ENCODE data around the gene TPBGL. TPM values are rescaled to one million over a fixed set of nuclear protein-coding genes. Genes with fewer than 3 reads are reported as not detected.

TPBGL gene
- total and polyA plus RNA-seq, 2 of the 4 experiments (the other 2 are of a cell fraction): not detected

DNA sequence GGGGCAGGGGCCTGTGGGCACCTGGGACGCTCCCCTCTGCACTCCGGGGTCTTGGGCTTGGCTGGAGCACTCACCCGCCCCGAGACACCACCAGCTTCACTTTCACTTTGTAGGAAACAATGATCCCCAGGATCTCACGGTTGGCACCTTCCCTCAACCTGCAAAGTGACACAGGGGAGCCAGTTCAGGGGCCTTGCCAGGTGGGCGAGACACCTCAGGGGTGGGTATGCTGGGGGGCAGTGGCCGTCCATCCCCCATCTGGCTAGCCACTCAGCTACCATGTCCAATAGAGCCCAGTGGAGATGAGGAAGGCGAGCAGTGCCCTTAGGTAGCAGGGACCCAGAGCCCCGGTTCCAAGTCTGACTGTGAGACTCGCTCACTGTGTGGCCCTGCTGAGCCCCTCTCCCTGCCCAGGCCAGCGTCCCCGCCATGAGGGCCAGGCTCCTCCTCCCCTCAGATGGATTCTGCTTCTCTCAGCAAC lies 32.3 kb downstream of the TPBGL start:
- DNase-seq: no peak
- Histone ChIP-seq H3K27me3 (ENCODE audit: control insufficient read depth, insufficient read depth, low read length) (no peaks in the 10 kb centered on the region; the same call in 1 of the 2 replicates), H3K4ac (ENCODE audit: low read depth, low read length) (no peak overlapping the region), H3K9me3 (ENCODE audit: control insufficient read depth, insufficient read depth, low read length) (no peaks in the 10 kb centered on the region), H2BK120ac (ENCODE audit: low read depth, low read length) (no peak overlapping the region), H3K79me1 (ENCODE audit: low read depth in 1 of 2, low read length in 2 of 2) (no peaks in the 10 kb centered on the region), H4K20me1 (ENCODE audit: insufficient read depth, low read length) (no peaks in the 10 kb centered on the region; the same call in 1 of the 2 replicates), H2BK15ac (ENCODE audit: low read depth, low read length) (no peak overlapping the region), H2AK9ac (replicated peaks; ENCODE audit: low read depth, low read length, poor library complexity) (peak overlapping the region; percentile 58), H3K9ac (ENCODE audit: low read depth, low read length) (no peak overlapping the region), H4K5ac (ENCODE audit: low read depth, low read length) (no peak overlapping the region), H2AFZ (replicated peaks; ENCODE audit: low read length, poor library complexity) (no peak overlapping the region), H3K18ac (ENCODE audit: low read depth, low read length) (no peak overlapping the region), H3K4me2 (ENCODE audit: low read depth, low read length) (no peak overlapping the region), H3K56ac (ENCODE audit: extremely low read depth, insufficient read depth, low read length) (no peak overlapping the region), H3K4me3 (ENCODE audit: insufficient read depth, low read depth, low read length) (no peak overlapping the region), H4K91ac (ENCODE audit: insufficient read depth, low read depth, low read length) (no peak overlapping the region), H3K36me3 (ENCODE audit: control insufficient read depth, insufficient read depth, low read length) (peaks cover 15% of the 10 kb centered on the region; the same call in 1 of the 2 replicates), H3K27ac (ENCODE audit: insufficient read depth, low read length) (no peak overlapping the region), H4K8ac (ENCODE audit: low read depth in 2 of 2, low read length in 2 of 2) (no peak overlapping the region), H2BK20ac (ENCODE audit: low read depth, low read length) (no peak overlapping the region), H3K23ac (ENCODE audit: low read depth, low read length) (no peak overlapping the region), H3K14ac (replicated peaks; ENCODE audit: low read depth, low read length) (no peak overlapping the region), H2BK5ac (ENCODE audit: low read depth, low read length, poor library complexity, severe bottlenecking) (no peak overlapping the region), H3K4me1 (ENCODE audit: control insufficient read depth, insufficient read depth, low read length) (no peaks in the 10 kb centered on the region; the same call in 1 of the 2 replicates), H3K9me1 (ENCODE audit: insufficient read depth, low read length) (no peaks in the 10 kb centered on the region), H2AK5ac (ENCODE audit: low read depth, low read length) (no peak overlapping the region)
- no peak for TF ChIP-seq MAFK (IDR thresholded peaks at IDR 0.05; ENCODE audit: low read depth, low read length)
- no peak for TF ChIP-seq RCOR1 (IDR thresholded peaks at IDR 0.05; ENCODE audit: insufficient replicate concordance, low read length)
- no peak for TF ChIP-seq BHLHE40 (IDR thresholded peaks at IDR 0.05; ENCODE audit: low read depth, low read length)
- no peak for TF ChIP-seq RAD21 (IDR thresholded peaks at IDR 0.05; ENCODE audit: low read length)
- TF ChIP-seq NFE2L2 (IDR thresholded peaks at IDR 0.05; ENCODE audit: low read depth, low read length): no peak
- no peak for TF ChIP-seq RFX5 (IDR thresholded peaks at IDR 0.05; ENCODE audit: low read depth, low read length)
- TF ChIP-seq POLR2A (IDR thresholded peaks at IDR 0.05; ENCODE audit: low read depth, low read length): no peak
- TF ChIP-seq FOS (IDR thresholded peaks at IDR 0.05; ENCODE audit: low read depth, low read length): no peak
- ChIA-PET POLR2A (ENCODE audit: unreplicated experiment) (no interaction called here), CTCF (no interaction called here)
- in situ Hi-C loops (cut with MboI; ENCODE audit: low sequenced_read_pairs) (no loop called here), dilution Hi-C loops (cut with HindIII; ENCODE audit: low sequenced_read_pairs, unreplicated experiment) (no loop called here), intact Hi-C loops (cut with micrococcal nuclease) (no loop called here)
- BruUV-seq (replicated peaks): no TSS peak
- WGBS, 2 experiments (ENCODE audit: extremely low coverage in 2 of 2, insufficient read length in 1 of 2): 80% methylated on average over 1 of the region's 12 CpGs; no CpG with 5 or more reads in 1 of the 2 experiments
- ATAC-seq (ENCODE audit: low read depth): no peak

All from IMR-90 (cell line).